ENCODE measurements around the gene TDG. TPM values are rescaled to one million over a fixed set of nuclear protein-coding genes. Genes with fewer than 3 reads are reported as not detected.

TDG gene
- total RNA-seq: 21.4 and 21.6 TPM in 2 replicates

GRCh38 chr12:103965590-103966504 is at the start of gene TDG:
TSS of gene TDG (plus strand) at chr12:103965872. CDS start at chr12:103966038, 166 bp downstream.
- DNase-seq (ENCODE audit: low read depth in 2 of 2): peak; percentile 97 to 99

- no peak for DNase-seq (ENCODE audit: low read depth in 2 of 2)
Measured at GRCh38 chr12:103917873-103918272, 47.8 kb upstream of the TDG start.

GRCh38 chr12:103924761-103925641 is 40.7 kb upstream of the TDG start:
- no peak for DNase-seq (ENCODE audit: low read depth in 2 of 2)

DNA sequence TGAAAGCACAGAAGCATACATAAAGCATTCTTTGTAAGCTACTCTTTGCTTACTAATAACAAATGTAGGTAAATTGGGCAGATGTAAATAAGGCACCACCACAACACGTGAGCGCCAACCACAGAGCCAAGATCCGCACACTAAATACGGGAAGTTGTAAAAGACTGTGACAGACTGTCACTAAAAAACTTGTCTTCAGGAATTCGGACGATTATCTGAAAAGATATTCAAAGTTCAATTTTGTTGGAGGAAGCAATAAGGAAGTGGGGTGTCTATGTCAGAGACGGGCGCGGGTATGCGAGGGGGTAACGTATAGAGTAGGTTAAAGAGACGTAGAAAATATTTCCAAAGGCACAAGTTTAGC is 37.0 kb upstream of the TDG start:
- DNase-seq (ENCODE audit: low read depth in 2 of 2): no peak

DNA sequence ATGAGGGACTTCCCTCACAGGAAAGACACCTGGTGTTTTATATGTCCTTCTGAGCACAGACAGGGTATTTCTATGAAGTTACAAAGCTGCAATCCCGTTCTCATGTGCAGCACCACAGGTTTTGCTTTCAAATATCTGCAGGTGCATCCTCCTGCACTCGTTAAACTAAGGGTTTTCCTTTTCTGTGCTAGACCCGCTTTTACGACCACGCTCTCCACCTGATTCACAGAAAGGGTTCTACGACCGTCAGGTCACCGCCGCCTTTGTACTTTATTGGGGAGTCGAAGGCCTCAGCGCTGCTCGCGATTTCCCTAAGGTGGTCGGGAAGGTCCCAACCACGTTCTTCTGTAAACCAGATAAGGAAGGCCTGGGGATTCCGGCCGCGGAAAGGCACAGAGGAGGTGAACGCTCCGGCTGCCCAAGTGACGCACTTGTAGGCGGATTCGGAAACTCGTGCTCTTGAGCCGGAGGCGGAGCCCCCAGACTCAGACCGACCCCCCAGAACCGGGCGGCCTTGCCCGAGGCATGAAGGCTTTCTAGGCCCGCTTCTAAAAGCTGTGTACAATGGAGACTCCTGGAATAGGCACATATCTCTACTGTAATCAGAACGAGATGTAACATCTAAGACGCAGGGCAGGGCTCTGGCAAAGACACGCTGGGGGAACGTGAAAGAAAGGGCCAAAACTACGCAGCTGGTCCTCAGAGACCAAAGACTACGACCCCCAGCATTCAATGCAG is 36.5 kb upstream of the TDG start:
- DNase-seq (ENCODE audit: low read depth in 2 of 2): peak; percentile 85 to 92

GRCh38 chr12:103929784-103930033 is 36.0 kb upstream of the TDG start:
- no peak for DNase-seq (ENCODE audit: low read depth in 2 of 2)

GRCh38 chr12:103930034-103930786 is 35.5 kb upstream of the TDG start, which contains the start of gene HSP90B1:
TSS of gene HSP90B1 (plus strand) at chr12:103930410. CDS start at chr12:103930516, 106 bp downstream.
- DNase-seq (ENCODE audit: low read depth in 2 of 2): peak; percentile 100

- no peak for DNase-seq (ENCODE audit: low read depth in 2 of 2)
Measured at GRCh38 chr12:103930787-103931735, 34.6 kb upstream of the TDG start.

- DNase-seq (ENCODE audit: low read depth in 2 of 2): no peak
Measured at GRCh38 chr12:103933237-103933636, 32.4 kb upstream of the TDG start.

GRCh38 chr12:103936679-103937078 is 29.0 kb upstream of the TDG start:
- no peak for DNase-seq (ENCODE audit: low read depth in 2 of 2)

- DNase-seq (ENCODE audit: low read depth in 2 of 2): no peak
Measured at GRCh38 chr12:103944964-103945363, 20.7 kb upstream of the TDG start.

- DNase-seq (ENCODE audit: low read depth in 2 of 2): no peak
Measured at GRCh38 chr12:103947871-103948555, 17.7 kb upstream of the TDG start.

DNA sequence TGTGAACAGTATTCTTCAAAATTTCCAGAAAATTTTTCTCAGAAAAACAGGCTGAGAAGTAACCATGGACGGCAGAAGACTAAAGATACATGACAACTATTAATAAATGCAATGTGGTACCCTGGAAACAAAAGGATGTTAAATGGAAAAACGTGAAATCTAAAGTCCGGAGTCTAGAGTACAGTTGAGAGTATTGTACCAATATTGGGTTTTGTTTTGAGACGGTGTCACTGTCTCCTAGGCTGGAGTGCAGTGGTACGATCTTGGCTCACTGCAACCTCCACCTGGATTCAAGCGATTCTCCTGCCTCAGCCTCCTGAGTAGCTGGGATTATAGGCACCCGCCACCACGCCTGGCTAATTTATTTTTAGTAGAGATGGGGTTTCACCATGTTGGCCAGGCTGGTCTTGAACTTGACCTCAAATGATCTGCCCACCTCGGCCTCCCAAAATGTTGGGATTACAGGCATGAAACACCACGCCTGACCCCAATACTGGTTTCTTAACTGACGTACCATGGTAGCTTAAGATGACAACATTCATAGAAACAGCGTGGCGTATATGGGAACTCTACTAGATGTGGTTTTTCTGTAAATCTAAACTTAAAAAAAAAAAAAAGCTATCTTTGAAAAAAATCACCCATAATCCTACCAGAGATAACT is 16.8 kb upstream of the TDG start:
- no peak for DNase-seq (ENCODE audit: low read depth in 2 of 2)

DNA sequence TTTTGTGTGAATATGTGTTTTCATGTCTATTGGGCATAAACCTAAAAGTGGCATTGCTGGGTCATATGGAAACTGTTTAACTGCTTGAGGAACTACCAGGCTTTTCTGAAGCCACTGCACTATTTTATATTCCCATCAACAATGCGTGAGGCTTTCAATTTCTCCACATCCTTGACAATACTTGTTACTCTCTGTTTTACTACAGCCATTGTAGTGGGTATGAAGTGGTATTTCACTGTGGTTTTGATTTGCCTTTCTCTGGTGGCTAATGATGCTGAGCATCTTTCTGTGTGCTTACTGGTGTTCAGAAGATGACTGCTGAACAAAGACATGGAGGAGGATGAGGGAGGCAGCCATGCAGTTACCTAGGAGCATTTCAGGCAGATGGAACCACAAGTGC is 13.2 kb upstream of the TDG start:
- no peak for DNase-seq (ENCODE audit: low read depth in 2 of 2)

GRCh38 chr12:103955811-103956508 is 9.7 kb upstream of the TDG start:
- DNase-seq (ENCODE audit: low read depth in 2 of 2): no peak

GRCh38 chr12:103956509-103957027 is 9.1 kb upstream of the TDG start:
- DNase-seq (ENCODE audit: low read depth in 2 of 2): no peak

GRCh38 chr12:103957865-103958388 is 7.7 kb upstream of the TDG start:
- DNase-seq (ENCODE audit: low read depth in 2 of 2): no peak

DNA sequence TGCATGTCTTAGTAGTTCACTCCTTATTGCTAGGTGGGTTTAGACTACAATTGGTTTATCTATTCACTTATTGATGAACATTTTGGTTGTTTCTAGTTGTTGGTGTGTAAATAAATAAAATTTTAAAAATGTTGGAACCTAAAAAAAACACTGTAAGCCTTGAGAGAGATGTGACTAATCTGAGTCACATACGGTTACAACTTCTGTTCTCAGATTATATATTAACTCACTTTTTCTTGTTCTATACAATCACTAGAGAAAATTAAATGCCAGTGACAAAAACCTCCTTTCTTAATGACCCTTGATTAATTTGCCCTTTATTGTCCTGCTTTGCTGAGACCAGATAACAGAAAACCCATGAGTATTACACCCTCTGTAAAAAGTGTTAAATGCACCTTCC is 7.1 kb upstream of the TDG start:
- no peak for DNase-seq (ENCODE audit: low read depth in 2 of 2)

Measured in dermis microvascular lymphatic vessel endothelial cell (primary cell).